ENCODE measurements around the gene GCAT. TPM values are rescaled to one million over a fixed set of nuclear protein-coding genes. Genes with fewer than 3 reads are reported as not detected.
"Not testable (repeated sequence)": the region's sequence is repeated elsewhere in the genome, so short reads cannot be mapped to it uniquely, and the experiment has no call there.

GCAT gene
- total RNA-seq, 2 donors from 2014 or later = 4.2 to 5.1 TPM

DNA sequence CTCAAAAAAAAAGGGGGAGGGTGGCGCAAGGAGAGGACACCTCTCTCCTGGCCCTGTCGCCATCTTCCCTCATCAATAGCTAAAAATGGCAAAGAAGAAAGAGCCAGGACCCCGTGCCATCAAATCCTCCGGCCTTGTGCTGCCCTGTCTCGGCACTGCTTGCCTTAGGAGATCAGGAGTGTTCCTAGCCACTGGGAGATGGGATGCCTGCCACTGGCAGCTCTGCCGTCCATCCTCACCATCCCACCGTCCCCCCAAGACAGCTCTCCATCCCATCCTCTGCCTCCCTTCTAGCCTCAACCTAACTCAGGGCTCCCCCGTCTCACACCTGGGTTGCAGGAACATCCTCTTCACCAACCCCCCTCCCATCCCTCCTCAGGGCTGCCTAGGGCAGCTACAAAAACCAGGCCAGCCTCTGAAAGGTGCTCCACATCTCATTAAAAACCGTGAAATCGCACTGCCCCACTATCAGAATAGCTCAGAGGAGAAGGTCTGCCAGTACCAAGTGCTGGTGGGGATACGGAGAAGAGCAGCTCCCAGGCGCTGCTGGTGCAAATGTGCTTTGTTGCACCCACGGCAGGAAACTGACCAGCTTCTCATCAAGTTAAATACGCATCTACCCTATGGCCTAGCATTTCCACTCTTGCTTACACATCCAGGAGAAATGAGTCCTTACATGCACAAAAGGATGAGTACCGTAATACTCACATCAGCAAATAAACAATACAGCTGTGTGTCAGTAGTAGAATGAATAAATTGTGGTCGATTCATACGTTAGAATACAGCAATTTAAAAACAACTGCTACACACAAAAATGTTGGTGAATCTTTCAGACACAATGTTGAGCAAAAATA is 31.7 kb upstream of the GCAT start:
- Mint-ChIP-seq H3K4me1 (peaks cover 5% of the 10 kb centered on the region), H3K4me3 (no peak overlapping the region), H3K27ac (peak overlapping the region; percentile 21), H3K27me3 (no peaks in the 10 kb centered on the region), H3K9me3 (no peaks in the 10 kb centered on the region), H3K36me3 (ENCODE audit: low read depth) (peaks cover 11% of the 10 kb centered on the region)
- ATAC-seq (replicated peaks) = peak; percentile 52

DNA sequence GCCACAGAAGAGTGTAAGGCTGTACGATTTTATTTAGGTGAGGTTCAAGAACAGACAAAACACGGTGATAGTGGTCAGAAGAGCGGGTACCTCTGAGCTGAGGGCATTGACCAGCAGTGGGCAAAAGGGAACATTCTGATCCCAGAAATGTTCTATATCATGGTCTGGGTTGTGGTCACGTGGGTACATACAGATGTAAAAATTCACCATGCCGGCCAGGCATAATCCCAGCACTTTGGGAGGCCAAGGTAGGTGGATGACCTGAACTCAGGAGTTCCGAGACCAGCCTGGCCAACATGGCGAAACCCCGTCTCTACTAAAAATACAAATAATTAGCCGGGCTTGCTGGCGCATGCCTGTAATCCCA is 31.1 kb upstream of the GCAT start:
- H3K27ac Mint-ChIP-seq = no peak overlapping the region
- no peak for ATAC-seq (replicated peaks)
- H3K4me1 Mint-ChIP-seq = peaks cover 5% of the 10 kb centered on the region
- no peaks in the 10 kb centered on the region for H3K27me3 Mint-ChIP-seq
- H3K36me3 Mint-ChIP-seq (ENCODE audit: low read depth) = peaks cover 11% of the 10 kb centered on the region
- no peaks in the 10 kb centered on the region for H3K9me3 Mint-ChIP-seq
- H3K4me3 Mint-ChIP-seq = no peak overlapping the region

DNA sequence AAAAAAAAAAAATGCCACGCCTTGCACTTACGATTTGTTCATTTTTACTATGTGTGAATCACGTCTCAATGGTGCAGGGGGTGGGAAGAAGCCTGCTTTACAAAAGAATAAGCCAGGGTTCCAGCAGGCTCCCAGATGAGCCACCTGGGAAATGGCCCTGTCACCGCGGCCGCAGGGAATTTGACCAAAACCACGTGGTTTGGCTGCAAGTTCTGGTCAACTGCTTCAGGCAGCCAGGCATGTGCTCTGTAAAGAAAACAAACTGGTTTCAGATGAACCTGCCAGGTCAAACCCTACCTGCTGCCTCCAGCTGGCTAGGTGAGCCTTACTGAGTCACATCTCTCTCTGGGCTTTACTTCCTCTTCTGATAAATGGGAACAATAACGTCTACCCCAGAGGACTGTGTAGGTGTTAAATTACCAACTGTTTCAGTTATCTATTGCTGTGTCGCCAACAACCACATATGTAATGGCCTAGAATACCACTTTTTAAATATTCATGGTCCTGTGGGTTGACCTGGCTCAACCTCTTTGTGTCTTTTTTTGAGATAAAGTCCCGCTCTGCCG is 30.5 kb upstream of the GCAT start:
- H3K4me1 Mint-ChIP-seq = peaks cover 5% of the 10 kb centered on the region
- ATAC-seq (replicated peaks) = peak; percentile 60
- H3K27me3 Mint-ChIP-seq = no peaks in the 10 kb centered on the region
- peaks cover 10% of the 10 kb centered on the region for H3K36me3 Mint-ChIP-seq (ENCODE audit: low read depth)
- H3K4me3 Mint-ChIP-seq = no peak overlapping the region
- no peaks in the 10 kb centered on the region for H3K9me3 Mint-ChIP-seq
- H3K27ac Mint-ChIP-seq = no peak overlapping the region

DNA sequence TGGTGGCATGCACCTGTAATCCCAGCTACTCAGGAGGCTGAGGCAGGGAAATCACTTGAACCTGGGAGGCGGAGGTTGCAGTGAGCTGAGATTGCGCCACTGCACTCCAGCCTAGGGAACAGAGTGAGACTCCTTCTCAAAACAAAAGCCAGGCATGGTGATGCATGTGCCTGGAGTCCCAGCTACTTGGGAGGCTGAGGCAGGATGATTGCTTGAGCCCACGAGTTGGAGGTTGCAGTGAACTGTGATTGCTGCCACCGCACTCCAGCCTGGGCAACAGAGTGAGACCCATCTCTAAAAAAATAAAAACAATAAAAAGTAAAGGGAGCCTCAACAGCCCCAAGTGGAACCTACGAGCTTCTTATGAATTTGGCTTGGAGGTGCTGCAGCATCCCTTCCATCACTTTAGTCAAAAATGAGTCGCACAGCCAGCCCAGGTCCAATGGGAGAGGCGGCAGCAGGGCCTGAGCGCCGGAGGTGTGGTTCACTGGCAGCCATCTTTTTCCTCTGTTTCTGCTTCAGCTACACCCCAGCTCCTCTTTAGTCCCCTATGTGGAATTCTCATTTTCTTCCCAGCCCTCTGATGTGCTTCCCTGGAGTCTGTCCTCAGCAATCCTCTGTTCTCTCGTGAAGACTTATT is 29.2 kb upstream of the GCAT start:
- H3K36me3 Mint-ChIP-seq (ENCODE audit: low read depth) = no peaks in the 10 kb centered on the region
- H3K4me3 Mint-ChIP-seq = no peak overlapping the region
- H3K4me1 Mint-ChIP-seq = peaks cover 5% of the 10 kb centered on the region
- no peak for ATAC-seq (replicated peaks)
- H3K27ac Mint-ChIP-seq = no peak overlapping the region
- no peaks in the 10 kb centered on the region for H3K27me3 Mint-ChIP-seq
- H3K9me3 Mint-ChIP-seq = no peaks in the 10 kb centered on the region

DNA sequence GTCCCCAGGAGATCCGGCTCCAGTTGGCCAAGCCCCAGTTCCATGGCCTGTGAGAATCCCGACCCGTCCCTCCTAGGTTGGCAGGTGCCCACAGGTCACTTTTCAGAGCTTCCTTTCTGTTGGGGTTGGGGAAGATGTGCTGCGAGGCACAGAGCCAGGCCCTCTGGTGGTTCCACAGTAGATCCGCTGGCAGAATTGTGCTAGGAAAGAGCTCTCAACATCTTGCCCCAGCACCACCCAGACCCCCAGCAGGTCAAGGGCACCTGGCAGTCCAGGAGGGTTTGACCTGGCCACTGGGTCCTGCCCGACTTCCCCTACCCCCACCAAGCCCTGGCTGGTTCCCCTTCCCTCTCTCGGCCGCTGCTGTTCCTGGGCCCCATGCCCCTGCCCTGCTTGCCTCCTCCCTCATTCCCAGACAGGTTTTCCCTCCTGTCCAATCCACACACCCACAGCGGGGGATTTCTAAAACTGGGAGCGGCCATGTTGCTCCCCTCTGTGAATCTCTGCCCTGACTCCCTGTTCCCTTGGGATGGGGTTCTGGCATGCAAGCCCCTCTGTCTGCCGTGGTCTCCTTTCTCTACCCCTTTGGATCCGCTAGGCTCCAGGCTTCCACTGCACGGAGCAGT is 26.2 kb upstream of the GCAT start:
- no peak overlapping the region for H3K27ac Mint-ChIP-seq
- H3K9me3 Mint-ChIP-seq = no peaks in the 10 kb centered on the region
- no peaks in the 10 kb centered on the region for H3K27me3 Mint-ChIP-seq

DNA sequence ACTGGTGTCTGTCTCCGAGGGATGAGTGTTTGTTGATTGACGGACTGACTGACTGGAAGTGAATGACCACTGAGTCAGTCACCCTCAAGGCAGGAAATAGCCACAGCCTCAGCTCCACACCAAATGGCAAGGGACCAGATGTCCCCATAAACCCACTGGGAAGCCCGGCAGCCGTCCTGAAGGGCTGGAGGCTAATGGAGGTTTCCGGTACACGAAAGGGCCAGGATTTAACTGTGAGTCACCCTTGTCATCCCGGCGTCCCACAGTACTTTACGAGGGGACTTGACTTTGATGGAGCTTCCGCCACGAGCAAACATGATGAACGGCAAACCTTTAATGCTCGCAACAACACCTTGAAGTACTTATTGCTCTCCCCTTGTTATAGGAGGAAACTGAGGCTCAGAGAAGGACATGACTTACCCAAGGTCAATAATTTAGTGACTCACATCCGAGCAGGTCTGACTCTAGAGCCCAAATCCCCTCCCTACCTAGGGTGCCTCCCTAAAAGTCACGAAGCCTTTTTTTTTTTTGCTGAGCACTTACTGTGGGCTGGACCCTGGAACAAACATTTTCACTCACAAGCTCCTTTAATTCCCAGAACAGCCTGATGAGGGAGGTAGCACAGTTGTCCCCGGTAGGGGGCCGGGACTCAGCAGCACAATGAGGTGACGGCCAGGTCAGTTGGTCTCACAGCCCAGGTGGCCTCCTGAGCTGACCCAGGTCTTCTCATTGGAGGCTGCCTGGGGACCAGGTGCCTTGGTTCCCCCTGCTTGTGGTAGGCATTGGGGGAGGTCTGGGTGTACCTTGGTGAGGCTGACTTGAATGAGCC is 25.2 kb upstream of the GCAT start:
- no peaks in the 10 kb centered on the region for H3K4me1 Mint-ChIP-seq
- H3K27ac Mint-ChIP-seq = no peak overlapping the region
- ATAC-seq (replicated peaks) = no peak
- no peak overlapping the region for H3K4me3 Mint-ChIP-seq
- H3K36me3 Mint-ChIP-seq (ENCODE audit: low read depth) = no peaks in the 10 kb centered on the region
- H3K27me3 Mint-ChIP-seq = no peaks in the 10 kb centered on the region
- H3K9me3 Mint-ChIP-seq = no peaks in the 10 kb centered on the region

More for the DNA sequence above, 26.2 kb upstream of the GCAT start:
- no peaks in the 10 kb centered on the region for H3K4me1 Mint-ChIP-seq
- no peaks in the 10 kb centered on the region for H3K36me3 Mint-ChIP-seq (ENCODE audit: low read depth)
- no peak for ATAC-seq (replicated peaks)
- H3K4me3 Mint-ChIP-seq = no peak overlapping the region

DNA sequence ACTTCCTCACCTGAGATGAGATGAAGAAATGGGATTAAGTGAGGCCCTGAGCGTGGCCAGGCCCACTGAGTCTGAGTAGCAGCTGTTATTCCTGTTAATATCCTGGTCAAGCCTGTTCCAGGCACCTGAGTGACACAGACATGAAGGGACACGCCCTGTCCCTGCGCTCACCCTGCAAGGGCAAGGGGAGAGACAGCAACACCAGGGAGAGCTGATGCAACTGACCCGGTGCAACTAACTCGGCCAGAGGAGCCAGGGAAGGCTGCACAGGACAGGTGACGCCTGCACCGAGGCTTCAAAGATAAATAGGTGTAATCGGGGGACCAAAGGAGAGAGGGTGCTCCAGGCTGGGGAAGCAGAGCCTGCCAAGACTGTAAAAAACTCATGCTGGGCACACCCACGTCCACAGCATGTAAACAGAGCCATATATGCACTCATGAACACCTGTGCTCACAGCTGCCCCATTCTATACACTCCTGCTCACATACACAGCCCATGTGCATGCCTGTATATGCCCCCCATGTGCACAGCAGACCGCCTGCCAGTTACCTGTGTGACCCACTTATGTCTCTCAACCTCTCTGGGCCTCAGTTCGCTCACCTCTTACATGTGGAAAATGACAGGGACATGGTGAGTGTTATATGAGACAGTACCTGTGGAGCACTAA is 22.8 kb upstream of the GCAT start:
- no peak overlapping the region for H3K4me3 Mint-ChIP-seq
- H3K27me3 Mint-ChIP-seq = no peaks in the 10 kb centered on the region
- no peak overlapping the region for H3K27ac Mint-ChIP-seq
- H3K9me3 Mint-ChIP-seq = no peaks in the 10 kb centered on the region
- H3K4me1 Mint-ChIP-seq = no peaks in the 10 kb centered on the region
- no peak for ATAC-seq (replicated peaks)
- no peaks in the 10 kb centered on the region for H3K36me3 Mint-ChIP-seq (ENCODE audit: low read depth)

DNA sequence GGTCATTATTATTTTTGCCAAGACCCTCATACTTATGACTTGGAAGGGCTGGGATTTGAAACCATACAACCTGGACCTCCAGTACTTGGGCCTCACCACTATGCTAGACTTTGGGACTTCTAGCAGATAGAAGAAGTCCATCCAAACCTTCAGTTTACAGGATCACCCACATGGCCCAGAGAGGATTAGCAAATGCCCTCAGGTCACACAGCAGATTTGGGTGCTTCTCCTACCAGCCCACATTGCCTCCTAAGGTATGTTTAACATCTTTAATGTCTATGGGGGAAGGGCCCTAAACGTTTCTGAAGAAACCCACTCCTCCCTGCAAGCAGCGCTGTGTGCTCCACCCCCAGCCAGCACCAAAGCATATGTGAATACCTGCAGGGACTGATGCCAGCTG is 17.5 kb upstream of the GCAT start:
- no peak overlapping the region for H3K27ac Mint-ChIP-seq
- no peaks in the 10 kb centered on the region for H3K9me3 Mint-ChIP-seq
- no peaks in the 10 kb centered on the region for H3K4me1 Mint-ChIP-seq
- ATAC-seq (replicated peaks) = no peak
- H3K27me3 Mint-ChIP-seq = no peaks in the 10 kb centered on the region
- no peak overlapping the region for H3K4me3 Mint-ChIP-seq
- no peaks in the 10 kb centered on the region for H3K36me3 Mint-ChIP-seq (ENCODE audit: low read depth)

DNA sequence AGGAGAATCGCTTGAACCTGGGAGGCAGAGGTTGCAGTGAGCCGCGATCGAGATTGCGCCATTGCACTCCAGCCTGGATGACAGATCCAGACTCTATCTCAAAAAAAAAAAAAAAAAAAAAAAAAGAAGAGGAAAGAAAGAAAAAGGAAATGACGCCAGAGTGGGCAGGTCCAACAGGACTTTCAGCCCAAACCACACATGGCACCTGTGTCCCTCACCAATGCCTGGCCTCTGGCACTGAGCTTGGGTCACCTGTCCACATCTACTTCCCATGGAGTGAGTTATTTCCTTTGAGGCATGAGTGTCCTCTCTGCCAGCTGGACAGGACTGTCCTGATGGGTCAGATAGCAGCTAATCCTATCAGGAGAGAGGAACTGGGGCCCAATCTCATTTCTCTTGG is 15.2 kb upstream of the GCAT start:
- no peak for ATAC-seq (replicated peaks)
- H3K27ac Mint-ChIP-seq = no peak overlapping the region
- no peaks in the 10 kb centered on the region for H3K27me3 Mint-ChIP-seq
- H3K9me3 Mint-ChIP-seq = no peaks in the 10 kb centered on the region
- no peaks in the 10 kb centered on the region for H3K36me3 Mint-ChIP-seq (ENCODE audit: low read depth)
- H3K4me3 Mint-ChIP-seq = no peak overlapping the region
- no peaks in the 10 kb centered on the region for H3K4me1 Mint-ChIP-seq

DNA sequence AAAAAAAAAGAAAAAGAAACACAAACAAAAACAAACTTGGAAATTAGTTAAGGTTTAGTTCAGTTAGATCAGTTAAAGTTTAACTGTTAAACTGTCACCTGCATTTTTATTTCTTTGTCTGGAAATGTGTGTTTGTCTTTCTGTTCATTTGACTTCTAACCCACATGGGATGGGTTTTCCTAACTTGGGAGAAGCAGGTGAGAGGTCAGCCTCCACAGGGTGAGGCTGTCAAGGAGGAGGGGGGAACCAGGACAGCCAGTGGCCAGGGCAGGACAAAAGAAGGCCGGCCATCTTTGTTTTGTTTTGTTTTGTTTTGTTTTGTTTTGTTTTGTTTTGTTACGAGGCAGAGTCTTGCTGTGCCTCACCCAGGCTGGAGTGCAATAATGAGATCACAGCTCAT is 13.4 kb upstream of the GCAT start:
- no peaks in the 10 kb centered on the region for H3K27me3 Mint-ChIP-seq
- no peaks in the 10 kb centered on the region for H3K4me1 Mint-ChIP-seq
- no peaks in the 10 kb centered on the region for H3K36me3 Mint-ChIP-seq (ENCODE audit: low read depth)
- H3K4me3 Mint-ChIP-seq = no peak overlapping the region
- no peak for ATAC-seq (replicated peaks)
- no peaks in the 10 kb centered on the region for H3K9me3 Mint-ChIP-seq
- H3K27ac Mint-ChIP-seq = no peak overlapping the region

DNA sequence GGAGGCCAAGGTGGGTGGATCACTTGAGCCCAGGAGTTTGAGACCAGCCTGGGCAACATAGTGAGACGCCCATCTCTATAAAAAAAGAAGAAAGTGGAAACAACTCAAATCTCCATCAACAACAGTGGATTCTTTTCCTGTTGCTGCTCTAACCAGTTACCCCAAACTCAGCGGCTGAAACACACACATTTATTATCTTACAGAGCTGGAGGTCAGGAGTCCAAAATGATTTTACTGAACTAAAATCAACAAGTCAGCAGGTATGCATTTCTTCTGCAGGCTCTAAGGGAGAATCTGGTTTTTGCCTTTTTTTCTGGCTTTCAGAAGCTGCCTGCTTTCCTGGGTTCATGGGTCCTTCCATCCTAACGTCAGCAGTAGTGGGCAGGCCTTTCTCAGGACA is 11.7 kb upstream of the GCAT start:
- ATAC-seq (replicated peaks) = no peak
- H3K36me3 Mint-ChIP-seq (ENCODE audit: low read depth) = no peaks in the 10 kb centered on the region
- H3K9me3 Mint-ChIP-seq = no peaks in the 10 kb centered on the region
- H3K27me3 Mint-ChIP-seq = no peaks in the 10 kb centered on the region
- no peaks in the 10 kb centered on the region for H3K4me1 Mint-ChIP-seq
- no peak overlapping the region for H3K27ac Mint-ChIP-seq
- no peak overlapping the region for H3K4me3 Mint-ChIP-seq

DNA sequence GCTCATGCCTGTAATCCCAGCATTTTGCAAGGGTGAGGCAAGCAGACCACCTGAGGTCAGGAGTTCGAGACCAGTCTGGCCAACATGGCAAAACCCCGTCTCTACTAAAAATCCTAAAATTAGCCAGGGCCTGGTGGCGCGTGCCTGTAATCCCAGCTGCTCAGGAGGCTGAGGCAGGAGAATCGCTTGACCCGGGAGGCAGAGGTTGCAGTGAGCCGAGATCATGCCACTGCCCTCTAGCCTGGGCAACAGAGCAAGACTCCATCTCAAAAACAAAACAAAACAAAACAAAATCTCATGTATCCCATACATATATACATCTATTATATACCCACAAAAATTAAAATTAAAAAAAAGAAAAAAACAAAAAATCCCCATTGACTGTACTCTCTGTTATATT is 10.5 kb upstream of the GCAT start:
- not testable (repeated sequence) for ATAC-seq (replicated peaks); H3K27ac Mint-ChIP-seq; H3K9me3 Mint-ChIP-seq; H3K4me1 Mint-ChIP-seq; H3K27me3 Mint-ChIP-seq; H3K36me3 Mint-ChIP-seq (ENCODE audit: low read depth); H3K4me3 Mint-ChIP-seq

DNA sequence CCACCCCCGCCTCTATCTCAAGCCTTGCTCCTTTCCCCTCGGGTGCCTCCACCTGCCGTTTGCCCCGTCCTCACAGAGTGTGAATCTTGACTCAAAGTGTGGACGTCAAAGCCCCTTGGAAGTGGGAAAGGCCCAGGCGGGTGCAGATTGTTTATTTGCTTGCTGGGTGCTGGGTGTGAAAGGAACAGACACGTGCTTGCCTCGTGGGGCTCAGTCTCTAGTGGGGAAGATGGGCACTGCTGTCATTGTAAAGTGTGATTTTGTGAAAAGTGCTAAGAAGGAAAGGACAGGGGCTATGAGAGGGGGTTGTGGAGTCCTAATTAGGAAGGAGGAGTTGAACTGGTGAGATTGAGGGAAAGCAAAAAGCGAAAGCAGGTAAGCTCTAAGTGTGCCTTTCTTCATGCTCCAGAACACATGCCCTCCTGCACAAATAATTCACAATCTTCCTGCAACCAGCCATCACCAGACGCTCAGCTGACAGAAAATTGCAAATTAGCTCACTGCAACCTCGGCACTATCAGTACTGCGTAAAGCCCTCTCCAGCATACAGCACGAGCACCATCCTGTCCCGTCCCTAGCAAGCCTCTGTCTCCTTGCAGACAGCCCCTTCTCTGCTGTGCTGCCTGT is 9.7 kb upstream of the GCAT start:
- peaks cover 4% of the 10 kb centered on the region for H3K4me1 Mint-ChIP-seq
- no peak overlapping the region for H3K4me3 Mint-ChIP-seq
- no peak overlapping the region for H3K27ac Mint-ChIP-seq
- no peaks in the 10 kb centered on the region for H3K9me3 Mint-ChIP-seq
- ATAC-seq (replicated peaks) = no peak
- no peaks in the 10 kb centered on the region for H3K36me3 Mint-ChIP-seq (ENCODE audit: low read depth)
- H3K27me3 Mint-ChIP-seq = no peaks in the 10 kb centered on the region
